K562 (cell line): ENCODE data around the gene B4GALNT3. TPM values are rescaled to one million over a fixed set of nuclear protein-coding genes. Genes with fewer than 3 reads are reported as not detected.

Experiments used
- ATAC-seq: fragments of 200-7000 bp; cut with Tn5 transposase; 3 replicates; pipeline ENCODE4 v1.9.1; 2020; ENCODE audit warnings: moderate library complexity
- BruUV-seq: library from RNA; stranded (reverse); fragments of 400-500 nt; replicated peaks from 2 replicates; lab custom pipeline; 2021; lab: Mats Ljungman, UMichigan
- CTCF ChIA-PET: fragments of 300-600 bp; formaldehyde crosslinking; extraction: SDS; loops from one replicate; lab custom pipeline; 2021; ENCODE audit warnings: low intra/inter-chr PET ratio; lab: Yijun Ruan, JAX
- POLR2A ChIA-PET: fragments of 300-600, 350-650 bp; sonication (Branson Sonifier 250); formaldehyde crosslinking; extraction: SDS; loops from one replicate; lab custom pipeline; 2021; ENCODE audit warnings: antibody characterized with exemption, inconsistent platforms; lab: Yijun Ruan, JAX
- DNase-seq, 4 experiments: peaks; one replicate each; pipeline versions ENCODE4 v3.0.0 to v3.0.0-alpha.2; 2011 to 2018; ENCODE audit warnings: low spot score in 3 of 4, mixed read lengths in 3 of 4; ENCODE audit errors: extremely low read depth in 1 of 4
- FAIRE-seq: peaks from 2 replicates; lab custom pipeline; 2011; peaks lifted over from hg19 to GRCh38; lab: Jason Lieb, UNC
- H2AFZ ChIP-seq: 2 replicates; pipeline ENCODE4 v1.6.0; 2011; ENCODE audit warnings: low read depth, low read length, control low read depth, inconsistent platforms
- H3K27ac ChIP-seq: fragments of 200-600 bp; 3 replicates; pipeline ENCODE4 v1.8.0; 2011; ENCODE audit warnings: low read depth, mild to moderate bottlenecking, control low read depth, inconsistent platforms, low read length, moderate library complexity, mixed read lengths; ENCODE audit errors: extremely low read depth
- H3K27me3 ChIP-seq, 2 experiments: fragments of 300-600 bp in 1 of 2; 2 replicates in 1 of 2; 3 replicates in 1 of 2; pipeline versions ENCODE4 v1.6.0 to v1.8.0; 2011; ENCODE audit warnings: inconsistent platforms in 2 of 2, low read length in 2 of 2, mild to moderate bottlenecking in 1 of 2, mixed read lengths in 1 of 2, moderate library complexity in 1 of 2; ENCODE audit not compliant: control insufficient read depth in 2 of 2, insufficient read depth in 2 of 2
- H3K36me3 ChIP-seq: fragments of 300-600 bp; 3 replicates; pipeline ENCODE4 v1.8.0; 2011; ENCODE audit warnings: mild to moderate bottlenecking, low read length, inconsistent platforms; ENCODE audit not compliant: control insufficient read depth, insufficient read depth
- H3K4me1 ChIP-seq, 2 experiments: fragments of 200-600 bp in 1 of 2; replicated peaks in 1 of 2; 2 replicates in 1 of 2; 3 replicates in 1 of 2; pipeline versions ENCODE4 v1.5.1 to v1.8.0; 2011; ENCODE audit warnings: inconsistent platforms in 2 of 2, low read length in 2 of 2, mild to moderate bottlenecking in 1 of 2, mixed read lengths in 1 of 2, moderate library complexity in 1 of 2; ENCODE audit not compliant: control insufficient read depth in 2 of 2, insufficient read depth in 2 of 2
- H3K4me2 ChIP-seq: 2 replicates; pipeline ENCODE4 v1.6.1; 2011; ENCODE audit warnings: low read length, control low read depth, inconsistent platforms, mixed read lengths; ENCODE audit not compliant: insufficient read depth
- H3K4me3 ChIP-seq: fragments of 200-600 bp; sonication (generic), shearing (Covaris generic); 2 replicates; pipeline ENCODE4 v1.5.1; 2016; ENCODE audit warnings: control low read depth, inconsistent platforms
- H3K79me2 ChIP-seq: fragments of 200-600 bp; 3 replicates; pipeline ENCODE4 v1.8.0; 2011; ENCODE audit warnings: low read length, inconsistent platforms; ENCODE audit not compliant: control insufficient read depth, insufficient read depth
- H3K9ac ChIP-seq, 2 experiments: 2 replicates each; pipeline versions ENCODE4 v1.6.0 to v1.6.1; 2011; ENCODE audit warnings: low read depth in 2 of 2, low read length in 2 of 2, control low read depth in 1 of 2, inconsistent platforms in 1 of 2, mild to moderate bottlenecking in 1 of 2, mixed read lengths in 1 of 2; ENCODE audit not compliant: insufficient read depth in 1 of 2
- H3K9me1 ChIP-seq: one replicate; pipeline ENCODE4 v1.6.0; 2011; ENCODE audit warnings: inconsistent platforms, mild to moderate bottlenecking, low read length, moderate library complexity; ENCODE audit not compliant: control insufficient read depth, insufficient read depth
- H3K9me3 ChIP-seq: replicated peaks from 2 replicates; pipeline ENCODE4 v1.5.1; 2011; ENCODE audit warnings: low read depth, low read length, inconsistent platforms; ENCODE audit not compliant: control insufficient read depth, insufficient read depth
- H4K20me1 ChIP-seq: replicated peaks from 2 replicates; pipeline ENCODE4 v1.6.1; 2011; ENCODE audit warnings: low read length, inconsistent platforms, mixed read lengths; ENCODE audit not compliant: control insufficient read depth, insufficient read depth
- CCNT2 ChIP-seq: IDR thresholded peaks from 2 replicates; pipeline ENCODE4 v1.6.1; 2011; ENCODE audit warnings: borderline replicate concordance, low read depth, mild to moderate bottlenecking, moderate library complexity, mixed read lengths, low read length; ENCODE audit not compliant: insufficient read length; ENCODE audit errors: extremely low read depth
- ETV6 ChIP-seq, 3 experiments: fragments of 150-350 bp in 1 of 3; sonication (generic) in 1 of 3; formaldehyde crosslinking in 1 of 3; IDR thresholded peaks; 2 replicates each; pipeline versions ENCODE4 v1.6.1 to v1.8.0; 2014 to 2022; ENCODE audit warnings: borderline replicate concordance in 2 of 3, low read depth in 2 of 3, antibody characterized with exemption in 1 of 3, low read length in 1 of 3, mild to moderate bottlenecking in 1 of 3, missing genetic modification reagents in 1 of 3
- MIER1 ChIP-seq: fragments of 450-650 bp; IDR thresholded peaks from 2 replicates; pipeline ENCODE4 v1.6.1; 2016; ENCODE audit warnings: antibody characterized with exemption, mild to moderate bottlenecking, low read depth
- PCBP2 ChIP-seq: fragments of 200-400 bp; formaldehyde crosslinking; IDR thresholded peaks from 2 replicates; pipeline ENCODE4 v1.6.1; 2018; ENCODE audit warnings: low read length, low read depth, mild to moderate bottlenecking, moderate library complexity; ENCODE audit not compliant: poor library complexity, severe bottlenecking
- TAF7 ChIP-seq: fragments of 450-650 bp; IDR thresholded peaks from 2 replicates; pipeline ENCODE4 v1.6.1; 2016; ENCODE audit warnings: missing genetic modification characterization, missing compliant biosample characterization
- ZNF165 ChIP-seq: fragments of 250-450 bp; sonication (Bioruptor Pico); IDR thresholded peaks from 2 replicates; pipeline ENCODE4 v1.4.0; 2020; ENCODE audit warnings: borderline replicate concordance
- WGBS: fragments of 100-300 bp; shearing (Covaris generic); methylation state at CpG from one replicate; pipeline ENCODE4 v1.1.6; 2016; ENCODE audit warnings: low coverage, mixed read lengths; ENCODE audit not compliant: insufficient coverage; ENCODE audit errors: missing lambda C conversion rate; 5-methylcytosine and 5-hydroxymethylcytosine counted together
- in situ Hi-C: fragments of 300-500 bp; cut with MboI; formaldehyde crosslinking; loops from 4 replicates; pipeline ENCODE4 v1.15.0; 2018; ENCODE audit warnings: inconsistent platforms, mixed read lengths
- intact Hi-C: fragments of 100-400 bp; cut with micrococcal nuclease; formaldehyde crosslinking; loops from 2 replicates; pipeline ENCODE4 v1.14.2; 2022
- polyA plus RNA-seq, 8 experiments: library from polyadenylated mRNA; depleted of rRNA in 4 of 8; stranded (reverse) in 5 of 8; unstranded in 3 of 8; fragments of >200 nt; fragmentation: Nextera tagmentation in 2 of 8; fragmentation: Illumina TruSeq in 1 of 8; extraction: Ambion mirVana in 2 of 8; extraction: Trizol in 1 of 8; gene quantifications; 2 replicates each; pipeline versions ENCODE4 v1.2.1 to v1.2.3, GENCODE V29; 2011 to 2014; ENCODE audit warnings: inconsistent platforms in 1 of 8, missing spikeins in 1 of 8
- total RNA-seq, 7 experiments: library from RNA; depleted of rRNA in 6 of 7; stranded (reverse); fragments of >200 nt in 6 of 7; fragmentation: Illumina TruSeq in 2 of 7; extraction: Trizol in 2 of 7; gene quantifications; 2 replicates each; pipeline versions ENCODE4 v1.2.1 to v1.2.3, GENCODE V29; 2011 to 2021; ENCODE audit warnings: low replicate concordance in 1 of 7

B4GALNT3 gene
- total and polyA plus RNA-seq, 9 of the 15 experiments (the other 6 are each of a cell fraction or from before 2014, with no cell fraction given), result 0.04 to 0.36 (median 0.10) TPM; not detected in 6

DNA sequence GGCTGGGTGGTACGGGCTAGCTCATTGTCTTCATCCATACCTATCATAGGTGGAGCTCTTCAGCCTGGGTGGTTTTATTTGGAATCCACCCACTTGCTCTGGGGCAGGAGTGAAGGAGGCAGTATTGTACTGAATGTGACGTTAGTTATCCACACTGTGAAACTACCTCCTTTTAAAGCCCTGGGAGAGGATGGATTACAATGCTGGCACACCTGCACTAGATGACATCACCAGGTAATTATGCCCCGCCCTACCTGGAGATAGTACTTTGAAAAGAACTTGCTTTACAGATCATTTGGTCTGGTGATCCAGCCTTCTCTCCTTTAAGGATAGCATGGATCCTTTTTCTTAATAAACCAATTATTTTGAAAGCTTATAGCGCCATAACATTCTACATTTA is 78.0 kb downstream of the B4GALNT3 start:
- no peak for TF ChIP-seq PCBP2
- no peak for TF ChIP-seq CCNT2
- TF ChIP-seq ETV6 (IDR thresholded peaks at IDR 0.05; ENCODE audit: borderline replicate concordance in 1 of 2, low read depth in 2 of 2, low read length in 1 of 2), result no peak
- TF ChIP-seq ETV6 (CRISPR knock-in tag; IDR thresholded peaks at IDR 0.05; ENCODE audit: borderline replicate concordance), result no peak
- TF ChIP-seq TAF7 (tag), result no peak
- TF ChIP-seq ZNF165 (CRISPR knock-in tag), result no peak
- TF ChIP-seq MIER1, result no peak
- BruUV-seq, result no TSS peak
- 3% methylated on average over 4 of the region's 4 CpGs for WGBS
- H3K9me3 ChIP-seq, result no peaks in the 10 kb centered on the region
- no peaks in the 10 kb centered on the region for H3K79me2 ChIP-seq
- CTCF ChIA-PET, result no interaction called here
- no peak overlapping the region for H3K4me2 ChIP-seq
- H3K4me1 ChIP-seq, result no peaks in the 10 kb centered on the region
- no peaks in the 10 kb centered on the region for H3K9me1 ChIP-seq
- no peak overlapping the region for H2AFZ ChIP-seq
- peaks cover 8 to 53% of the 10 kb centered on the region in 2 experiments; a peak in 3 of 5 replicates for H3K27me3 ChIP-seq
- 0 out of 2 replicates have a peak, but pooled peaks cover 5% of the 10 kb centered on the region for H4K20me1 ChIP-seq
- FAIRE-seq, result no peak
- intact Hi-C loops (no loop called here), in situ Hi-C loops (no loop called here)
- H3K4me3 ChIP-seq, result no peak overlapping the region
- DNase-seq, result no peak
- no peak overlapping the region for H3K27ac ChIP-seq
- H3K9ac ChIP-seq, result no peak overlapping the region
- no peaks in the 10 kb centered on the region for H3K36me3 ChIP-seq
- POLR2A ChIA-PET, result interaction anchor here (0.6 to 0.7 kb wide), 2 partner anchors 95 to 318 kb away, joined by 3 to 4 read pairs; no protein-coding TSS in a partner anchor
- no peak for ATAC-seq
